ENCODE measurements around the gene MYLK4. TPM values are rescaled to one million over a fixed set of nuclear protein-coding genes. Genes with fewer than 3 reads are reported as not detected.
"Not testable (repeated sequence)": the region's sequence is repeated elsewhere in the genome, so short reads cannot be mapped to it uniquely, and the experiment has no call there.

MYLK4 gene
- total and polyA plus RNA-seq, 2 donors (not counting 3 experiments of a cell fraction or from before 2014, with no cell fraction given): 0.41 to 0.62 TPM

DNA sequence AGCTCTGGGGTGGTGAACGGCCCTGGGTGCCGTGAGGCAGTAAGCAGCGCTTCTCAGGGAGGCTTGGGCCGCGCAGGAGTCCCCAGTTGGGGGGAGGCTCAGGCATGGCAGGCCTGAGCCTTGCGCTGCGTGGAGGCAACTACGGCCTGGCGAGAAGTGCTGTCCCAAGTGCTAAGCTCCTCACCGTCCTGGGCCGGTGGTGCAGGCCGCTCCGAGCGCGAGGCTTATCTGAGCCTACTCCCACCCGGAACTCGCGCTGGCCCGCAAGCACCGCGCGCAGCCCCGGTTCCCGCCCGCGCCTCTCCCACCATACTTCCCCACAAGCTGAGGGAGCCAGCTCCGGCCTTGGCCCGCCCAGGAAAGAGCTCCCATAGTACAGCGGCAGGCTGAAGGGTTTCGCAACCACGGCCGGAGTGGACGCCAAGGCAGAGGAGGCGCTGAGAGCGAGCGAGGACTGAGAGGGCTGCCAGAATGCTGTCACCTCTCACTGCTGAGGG lies 12.7 kb upstream of the MYLK4 start:
- DNase-seq (ENCODE audit: low read depth, low spot score) (no peak), FAIRE-seq (no peak)
- POLR2A ChIA-PET: no interaction called here
- Histone ChIP-seq H3K4me3 (replicated peaks in 1 of 3; ENCODE audit: insufficient read depth in 1 of 3, low read depth in 1 of 3, low read length in 3 of 3) (no peak overlapping the region), H3K36me3 (ENCODE audit: control insufficient read depth in 2 of 2, extremely low read depth in 1 of 2, insufficient read depth in 2 of 2, low read length in 2 of 2) (no peaks in the 10 kb centered on the region), H3K4me2 (ENCODE audit: insufficient read depth, low read length) (no peak overlapping the region), H3K27ac (ENCODE audit: insufficient read depth, low read depth, low read length) (no peak overlapping the region), H2AFZ (ENCODE audit: low read depth, low read length) (no peak overlapping the region), H4K20me1 (replicated peaks; ENCODE audit: control insufficient read depth, extremely low read depth, insufficient read depth, low read length) (peaks cover 2% of the 10 kb centered on the region), H3K9ac (replicated peaks; ENCODE audit: extremely low read depth, insufficient read depth, low read length) (no peak overlapping the region), H3K9me1 (replicated peaks; ENCODE audit: control insufficient read depth, extremely low read depth, insufficient read depth, low read length) (no peaks in the 10 kb centered on the region), H3K27me3 (ENCODE audit: control insufficient read depth in 2 of 2, insufficient read depth in 2 of 2, low read length in 2 of 2) (no peaks in the 10 kb centered on the region), H3K9me3 (replicated peaks; ENCODE audit: control insufficient read depth, insufficient read depth, low read length) (no peaks in the 10 kb centered on the region), H3K4me1 (ENCODE audit: control insufficient read depth, extremely low read depth, insufficient read depth, low read length) (peaks cover 21% of the 10 kb centered on the region), H3K79me2 (ENCODE audit: control insufficient read depth, insufficient read depth, low read length) (peaks cover 26% of the 10 kb centered on the region)
- intact Hi-C loops (cut with micrococcal nuclease) (no loop called here), dilution Hi-C loops (cut with MboI; ENCODE audit: extremely low pct_ligation_motif_present, low sequenced_read_pairs) (no loop called here)
- TF ChIP-seq MYC (IDR thresholded peaks at IDR 0.05; ENCODE audit: low read depth, low read length) (no peak), POLR2A (IDR thresholded peaks at IDR 0.05; ENCODE audit: low read depth, low read length) (no peak), FOS (IDR thresholded peaks at IDR 0.05; ENCODE audit: borderline replicate concordance, insufficient read depth, low read length) (no peak), JUN (IDR thresholded peaks at IDR 0.05; ENCODE audit: borderline replicate concordance, insufficient read depth, insufficient read length, low read depth) (no peak), EZH2 (IDR thresholded peaks at IDR 0.05; ENCODE audit: borderline replicate concordance, low read depth, low read length, severe bottlenecking) (no peak), POLR2AphosphoS5 (IDR thresholded peaks at IDR 0.05; ENCODE audit: insufficient read depth, low read depth, low read length) (no peak), GATA2 (IDR thresholded peaks at IDR 0.05; ENCODE audit: insufficient read depth, insufficient read length, low read depth, low read length) (no peak)
- TF ChIP-seq, protein P1, sequence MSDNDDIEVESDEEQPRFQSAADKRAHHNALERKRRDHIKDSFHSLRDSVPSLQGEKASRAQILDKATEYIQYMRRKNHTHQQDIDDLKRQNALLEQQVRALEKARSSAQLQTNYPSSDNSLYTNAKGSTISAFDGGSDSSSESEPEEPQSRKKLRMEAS (IDR thresholded peaks at IDR 0.05; ENCODE audit: insufficient read depth, insufficient read length): no peak
- TF ChIP-seq, protein P2, sequence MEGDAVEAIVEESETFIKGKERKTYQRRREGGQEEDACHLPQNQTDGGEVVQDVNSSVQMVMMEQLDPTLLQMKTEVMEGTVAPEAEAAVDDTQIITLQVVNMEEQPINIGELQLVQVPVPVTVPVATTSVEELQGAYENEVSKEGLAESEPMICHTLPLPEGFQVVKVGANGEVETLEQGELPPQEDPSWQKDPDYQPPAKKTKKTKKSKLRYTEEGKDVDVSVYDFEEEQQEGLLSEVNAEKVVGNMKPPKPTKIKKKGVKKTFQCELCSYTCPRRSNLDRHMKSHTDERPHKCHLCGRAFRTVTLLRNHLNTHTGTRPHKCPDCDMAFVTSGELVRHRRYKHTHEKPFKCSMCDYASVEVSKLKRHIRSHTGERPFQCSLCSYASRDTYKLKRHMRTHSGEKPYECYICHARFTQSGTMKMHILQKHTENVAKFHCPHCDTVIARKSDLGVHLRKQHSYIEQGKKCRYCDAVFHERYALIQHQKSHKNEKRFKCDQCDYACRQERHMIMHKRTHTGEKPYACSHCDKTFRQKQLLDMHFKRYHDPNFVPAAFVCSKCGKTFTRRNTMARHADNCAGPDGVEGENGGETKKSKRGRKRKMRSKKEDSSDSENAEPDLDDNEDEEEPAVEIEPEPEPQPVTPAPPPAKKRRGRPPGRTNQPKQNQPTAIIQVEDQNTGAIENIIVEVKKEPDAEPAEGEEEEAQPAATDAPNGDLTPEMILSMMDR (IDR thresholded peaks at IDR 0.05; ENCODE audit: extremely low read depth in 1 of 2, insufficient read depth in 1 of 2, low read depth in 1 of 2, low read length in 2 of 2): no peak
- no TSS peak for BruUV-seq (replicated peaks)
- CTCF ChIA-PET: interaction anchor here (1.7 to 4.7 kb wide), 2 partner anchors 12 to 25 kb away, joined by 6 to 62 read pairs; partner anchors contain the start of gene MYLK4

DNA sequence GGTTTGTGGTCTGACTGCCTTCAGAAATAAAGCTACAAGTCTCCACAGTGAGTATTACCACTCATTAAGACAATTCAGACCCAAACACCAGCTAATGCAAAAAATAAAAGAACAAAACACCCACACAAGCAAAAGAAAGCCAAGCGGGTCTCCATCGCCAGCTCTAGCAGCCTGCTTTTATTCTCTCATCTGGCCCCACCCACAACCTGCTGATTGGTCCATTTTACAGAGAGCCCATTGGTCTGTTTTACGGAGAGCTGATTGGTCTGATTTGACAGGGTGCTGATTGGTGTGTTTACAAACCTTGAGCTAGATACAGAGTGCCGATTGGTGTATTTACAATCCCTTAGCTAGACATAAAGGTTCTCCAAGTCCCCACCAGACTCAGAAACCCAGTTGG lies 12.1 kb upstream of the MYLK4 start:
- Histone ChIP-seq H3K4me1 (ENCODE audit: control insufficient read depth, extremely low read depth, insufficient read depth, low read length) (peaks cover 16% of the 10 kb centered on the region), H3K79me2 (ENCODE audit: control insufficient read depth, insufficient read depth, low read length) (peaks cover 21% of the 10 kb centered on the region)
- H3K27me3 ChIP-seq (ENCODE audit: control insufficient read depth in 2 of 2, insufficient read depth in 2 of 2, low read length in 2 of 2); FAIRE-seq; DNase-seq (ENCODE audit: low read depth, low spot score); dilution Hi-C loops (cut with MboI; ENCODE audit: extremely low pct_ligation_motif_present, low sequenced_read_pairs); H3K9me3 ChIP-seq (replicated peaks; ENCODE audit: control insufficient read depth, insufficient read depth, low read length); POLR2A ChIA-PET; H3K9me1 ChIP-seq (replicated peaks; ENCODE audit: control insufficient read depth, extremely low read depth, insufficient read depth, low read length); H4K20me1 ChIP-seq (replicated peaks; ENCODE audit: control insufficient read depth, extremely low read depth, insufficient read depth, low read length); BruUV-seq (replicated peaks); H3K4me3 ChIP-seq (replicated peaks in 1 of 3; ENCODE audit: insufficient read depth in 1 of 3, low read depth in 1 of 3, low read length in 3 of 3); H3K36me3 ChIP-seq (ENCODE audit: control insufficient read depth in 2 of 2, extremely low read depth in 1 of 2, insufficient read depth in 2 of 2, low read length in 2 of 2); intact Hi-C loops (cut with micrococcal nuclease); H3K4me2 ChIP-seq (ENCODE audit: insufficient read depth, low read length); H3K9ac ChIP-seq (replicated peaks; ENCODE audit: extremely low read depth, insufficient read depth, low read length); H2AFZ ChIP-seq (ENCODE audit: low read depth, low read length); H3K27ac ChIP-seq (ENCODE audit: insufficient read depth, low read depth, low read length): not testable (repeated sequence)
- CTCF ChIA-PET: interaction anchor here (1.7 to 4.7 kb wide), 2 partner anchors 12 to 25 kb away, joined by 6 to 62 read pairs; partner anchors contain the start of gene MYLK4
